ENCODE measurements around the gene PLXNA1. TPM values are rescaled to one million over a fixed set of nuclear protein-coding genes. Genes with fewer than 3 reads are reported as not detected.

PLXNA1 gene
- total and polyA plus RNA-seq, 9 of the 15 experiments (the other 6 are each of a cell fraction or from before 2014, with no cell fraction given): 0.23 to 59.9 (median 16.8) TPM

- DNase-seq (ENCODE audit: extremely low read depth in 1 of 4, low spot score in 3 of 4): no peak
- H3K9me1 ChIP-seq (ENCODE audit: control insufficient read depth, insufficient read depth, low read length): no peaks in the 10 kb centered on the region
- ChIA-PET CTCF (ENCODE audit: low intra/inter-chr PET ratio) (no interaction called here), POLR2A (interaction anchor here (0.9 to 1.2 kb wide), 2 partner anchors 9 to 16 kb away, joined by 5 read pairs; no protein-coding TSS in a partner anchor)
- H3K9ac ChIP-seq (ENCODE audit: insufficient read depth in 1 of 2, low read depth in 2 of 2, low read length in 2 of 2): no peak overlapping the region; a peak in 1 of 4 replicates
- H3K36me3 ChIP-seq (ENCODE audit: control insufficient read depth, insufficient read depth, low read length): peaks cover 20% of the 10 kb centered on the region; the same call in 2 of the 3 replicates
- H3K79me2 ChIP-seq (ENCODE audit: control insufficient read depth, insufficient read depth, low read length): peaks cover 32% of the 10 kb centered on the region
- WGBS (ENCODE audit: insufficient coverage, low coverage, missing lambda C conversion rate): 90% methylated on average over 10 of the region's 23 CpGs
- in situ Hi-C loops (cut with MboI): no loop called here
- no peak overlapping the region for H3K4me2 ChIP-seq (ENCODE audit: insufficient read depth, low read length)
- FAIRE-seq: no peak
- no peak for TF ChIP-seq PTRF (tag; IDR thresholded peaks at IDR 0.05)
- TF ChIP-seq MAFF (IDR thresholded peaks at IDR 0.05; ENCODE audit: low read length): no peak
- TF ChIP-seq NR0B1 (IDR thresholded peaks at IDR 0.05; ENCODE audit: partially characterized antibody): no peak
- TF ChIP-seq SMAD3 (CRISPR knock-in tag; conservative IDR thresholded peaks at IDR 0.05): no peak
- no peak for TF ChIP-seq ZNF143 (CRISPR knock-in tag; IDR thresholded peaks at IDR 0.05)
- no peak for TF ChIP-seq VEZF1 (CRISPR knock-in tag; IDR thresholded peaks at IDR 0.05)
- no peak for TF ChIP-seq CHAMP1 (IDR thresholded peaks at IDR 0.05)
- TF ChIP-seq FOXA3 (CRISPR knock-in tag; conservative IDR thresholded peaks at IDR 0.05 in 1 of 2, IDR thresholded peaks at IDR 0.05 in 1 of 2): no peak
- TF ChIP-seq SREBF1 (IDR thresholded peaks at IDR 0.05; ENCODE audit: borderline replicate concordance, low read depth, low read length): no peak
- TF ChIP-seq LEF1 (IDR thresholded peaks at IDR 0.05): no peak
- TF ChIP-seq TEAD2 (tag; IDR thresholded peaks at IDR 0.05): no peak
- no peak for TF ChIP-seq TOE1 (IDR thresholded peaks at IDR 0.05; ENCODE audit: borderline replicate concordance)
- no peak for TF ChIP-seq TOE1 (CRISPR knock-in tag; IDR thresholded peaks at IDR 0.05; ENCODE audit: borderline replicate concordance, low read depth)
- no peak for TF ChIP-seq SMAD4 (CRISPR knock-in tag; conservative IDR thresholded peaks at IDR 0.05)
- no peak overlapping the region for H3K4me3 ChIP-seq
- no peaks in the 10 kb centered on the region for H3K27me3 ChIP-seq (ENCODE audit: control insufficient read depth in 2 of 2, insufficient read depth in 2 of 2, low read length in 2 of 2)
- no peaks in the 10 kb centered on the region for H3K9me3 ChIP-seq (replicated peaks; ENCODE audit: control insufficient read depth, insufficient read depth, low read depth, low read length)
- intact Hi-C loops (cut with micrococcal nuclease): no loop called here
- no peak for ATAC-seq
- H2AFZ ChIP-seq (ENCODE audit: low read depth, low read length): no peak overlapping the region
- peaks cover 27% of the 10 kb centered on the region; the same call in 1 of the 2 replicates for H4K20me1 ChIP-seq (replicated peaks; ENCODE audit: control insufficient read depth, insufficient read depth, low read length)
- no peak overlapping the region for H3K27ac ChIP-seq (ENCODE audit: extremely low read depth, low read depth, low read length)
- BruUV-seq (replicated peaks): no TSS peak
- peaks cover 0 to 22% of the 10 kb centered on the region in 2 experiments; a peak in 2 of 5 replicates for H3K4me1 ChIP-seq (replicated peaks in 1 of 2; ENCODE audit: control insufficient read depth in 2 of 2, insufficient read depth in 2 of 2, low read length in 2 of 2)
These were observed 18.7 kb downstream of the PLXNA1 start for GRCh38 chr3:127001486-127002194.

Data from K562 (cell line).